H1 (cell line): ENCODE results near the gene R3HDM4.

Source experiments
- HDAC6 ChIP-seq: IDR thresholded peaks from one replicate; pipeline ENCODE4 v1.7.1; 2012; ENCODE audit warnings: low read depth, mild to moderate bottlenecking, inconsistent platforms, low read length, moderate library complexity
- TBP ChIP-seq: IDR thresholded peaks from 2 replicates; pipeline ENCODE4 v1.6.1; 2011; ENCODE audit warnings: low read depth, low read length, improper control_type of control experiment

- TF ChIP-seq TBP (no peak), HDAC6 (no peak)
These were observed 49.0 kb upstream of the R3HDM4 start for GRCh38 chr19:961866-962620.
